Kidney (tissue), 14 donors: ENCODE measurements around the gene COLGALT1. TPM values are rescaled to one million over a fixed set of nuclear protein-coding genes. Genes with fewer than 3 reads are reported as not detected.

Experiments
- DNase-seq, 5 donors: peaks; one replicate each; pipeline ENCODE4 v3.0.0-alpha.2; 2013 to 2020
- FAIRE-seq: peaks from 2 replicates; lab custom pipeline; 2012; peaks lifted over from hg19 to GRCh38; lab: Jason Lieb, UNC
- H3K27ac ChIP-seq, 2 donors: one replicate each; pipeline ENCODE4 v1.7.0; 2013; ENCODE audit warnings: low read depth in 2 of 2, low read length in 2 of 2, inconsistent platforms in 1 of 2
- H3K27me3 ChIP-seq: one replicate; pipeline ENCODE4 v1.7.1; 2013; ENCODE audit warnings: low read length, inconsistent platforms; ENCODE audit not compliant: control insufficient read depth, insufficient read depth
- H3K36me3 ChIP-seq, 3 donors: one replicate each; pipeline versions ENCODE4 v1.7.0 to v1.7.1; 2013; ENCODE audit warnings: low read length in 3 of 3, control low read depth in 1 of 3, inconsistent platforms in 1 of 3; ENCODE audit not compliant: insufficient read depth in 3 of 3, control insufficient read depth in 2 of 3
- H3K4me1 ChIP-seq, 3 donors: one replicate each; pipeline versions ENCODE4 v1.7.0 to v1.7.1; 2013; ENCODE audit warnings: low read length in 3 of 3, inconsistent platforms in 1 of 3, low read depth in 1 of 3; ENCODE audit not compliant: control insufficient read depth in 2 of 3, insufficient read depth in 2 of 3
- H3K4me3 ChIP-seq, 3 donors: one replicate each; pipeline versions ENCODE4 v1.7.0 to v1.8.1; 2013; ENCODE audit warnings: low read length in 3 of 3, control low read depth in 1 of 3, inconsistent platforms in 1 of 3
- H3K9ac ChIP-seq, 3 donors: one replicate each; pipeline versions ENCODE4 v1.7.0 to v1.7.1; 2013; ENCODE audit warnings: low read length in 3 of 3, control low read depth in 1 of 3, inconsistent platforms in 1 of 3
- H3K9me3 ChIP-seq, 3 donors: one replicate each; pipeline versions ENCODE4 v1.7.0 to v1.7.1; 2013; ENCODE audit warnings: low read length in 3 of 3, control low read depth in 1 of 3, inconsistent platforms in 1 of 3; ENCODE audit not compliant: control insufficient read depth in 2 of 3, insufficient read depth in 1 of 3
- CTCF ChIP-seq: IDR thresholded peaks from 3 replicates; pipeline ENCODE4 v1.5.1; 2012; ENCODE audit warnings: mild to moderate bottlenecking, moderate library complexity, borderline replicate concordance; ENCODE audit not compliant: insufficient read depth; ENCODE audit errors: extremely low read depth
- intact Hi-C: fragments of 100-400 bp; cut with DNase I; formaldehyde crosslinking; loops from one replicate; pipeline ENCODE4 v1.11.1; 2022
- polyA plus RNA-seq: library from polyadenylated mRNA; stranded (reverse); fragments of 350-450 nt; fragmentation: Illumina TruSeq; extraction: RNeasy Lipid Tissue Mini Kit (QIAGEN cat#74804); gene quantifications from one replicate; pipeline ENCODE4 v1.2.3, GENCODE V29; 2014; ENCODE audit warnings: low read depth, low replicate concordance; ENCODE audit not compliant: insufficient read depth
- total RNA-seq: library from RNA; stranded (reverse); fragmentation: NEBNext Ultra II Directional; extraction: Animal tissue kit (Norgen Biotek cat#: 25700); gene quantifications from one replicate; pipeline ENCODE4 v1.2.1, GENCODE V29; 2021
- donor health status: control.
- donor health status: control.
- donor health status: control.
- donor health status: control.
- donor health status: control.
- donor health status: DM: yes; HTN: yes; CAD: no.
- donor health status: Normal renal cell carcinoma (clear cell type).

Gene COLGALT1
- total and polyA plus RNA-seq, 2 donors from 2014 or later = 23.6 to 66.2 TPM

DNA sequence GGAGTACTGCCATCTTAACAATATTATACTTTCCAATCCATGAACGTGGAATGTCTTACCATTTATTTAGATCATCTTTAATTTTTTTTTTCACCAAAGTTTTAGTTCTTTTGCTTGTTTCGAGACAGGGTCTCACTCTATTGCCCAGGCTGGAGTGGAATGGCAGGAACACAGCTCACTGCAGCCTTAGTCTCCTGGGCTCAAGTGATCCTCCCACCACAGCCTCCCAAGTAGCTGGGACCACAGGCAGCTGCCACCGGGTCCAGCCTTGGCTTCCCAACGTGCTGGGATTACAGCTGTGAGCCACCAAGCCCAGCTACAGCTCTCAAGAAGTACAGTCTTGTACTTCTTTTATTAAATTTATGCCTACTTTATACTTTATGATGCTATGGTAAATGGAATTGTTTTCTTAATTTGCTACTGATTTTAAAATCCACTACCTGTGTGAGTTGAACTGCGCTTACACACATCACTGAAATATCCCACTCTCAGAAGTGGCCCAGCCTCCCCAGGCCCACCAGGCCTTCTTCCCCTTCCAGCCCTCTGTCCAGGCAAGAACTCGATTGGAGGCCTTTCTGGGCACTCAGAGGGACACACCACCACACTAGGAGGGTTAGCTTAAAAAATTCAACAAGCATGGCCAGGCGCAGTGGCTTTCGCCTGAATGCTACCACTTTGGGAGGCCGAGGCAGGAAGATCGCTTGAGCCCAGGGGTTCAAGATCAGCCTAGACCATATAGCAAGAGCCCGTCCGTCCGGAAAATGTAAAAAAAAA, 45.0 kb upstream of the COLGALT1 start:
- no peaks in the 10 kb centered on the region for H3K9me3 ChIP-seq
- TF ChIP-seq CTCF = no peak
- H3K9ac ChIP-seq = peak overlapping the region; percentile 16 to 94 (median 58)
- H3K4me1 ChIP-seq = peaks cover 0 to 12% (median 0%) of the 10 kb centered on the region in 3 donors
- DNase-seq (peak in 1 of 5 donors; percentile 49), FAIRE-seq (no peak)
- H3K36me3 ChIP-seq = no peaks in the 10 kb centered on the region
- H3K27ac ChIP-seq = no peak overlapping the region
- no peaks in the 10 kb centered on the region for H3K27me3 ChIP-seq
- peak overlapping the region; percentile 71 to 81 (median 79) for H3K4me3 ChIP-seq
- intact Hi-C loops = no loop called here

DNA sequence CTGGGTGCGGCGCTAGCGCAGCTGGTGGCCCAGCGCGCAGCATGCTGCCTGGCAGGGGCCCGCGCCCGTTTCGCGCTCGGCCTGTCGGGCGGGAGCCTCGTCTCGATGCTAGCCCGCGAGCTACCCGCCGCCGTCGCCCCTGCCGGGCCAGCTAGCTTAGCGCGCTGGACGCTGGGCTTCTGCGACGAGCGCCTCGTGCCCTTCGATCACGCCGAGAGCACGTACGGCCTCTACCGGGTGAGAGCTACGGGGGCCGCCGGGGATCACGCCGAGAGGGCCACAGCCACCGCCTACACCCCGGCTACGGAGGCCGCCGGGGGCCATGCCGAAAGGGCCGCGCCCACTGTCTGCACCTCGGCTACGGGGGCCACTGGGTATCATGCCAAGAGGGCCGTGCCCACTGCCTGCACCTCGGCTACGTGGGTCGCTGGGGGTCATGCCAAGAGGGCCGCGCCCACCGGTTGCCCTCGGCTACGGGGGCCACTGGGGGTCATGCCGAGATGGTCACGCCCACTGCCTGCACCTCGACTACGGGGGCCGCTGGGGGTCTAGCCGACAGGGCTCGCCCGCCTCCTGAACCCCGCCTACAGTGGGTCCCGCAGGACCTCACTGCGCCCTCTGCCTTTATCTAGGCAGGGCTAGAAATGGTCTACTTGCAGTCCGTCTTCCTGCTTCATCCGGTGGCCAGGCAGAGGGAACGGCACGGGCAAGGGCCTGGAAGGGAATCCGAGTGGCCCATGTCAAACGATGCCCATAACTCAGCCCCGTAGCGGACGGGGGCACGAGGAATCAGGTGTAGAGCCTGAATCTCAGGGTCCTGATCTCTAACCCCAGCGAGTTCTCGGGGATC, 43.5 kb upstream of the COLGALT1 start:
- DNase-seq = peak; percentile 86 to 97 (median 92)
- Histone ChIP-seq H3K4me1 (peaks cover 0 to 12% (median 0%) of the 10 kb centered on the region in 3 donors), H3K9ac (peak overlapping the region; percentile 65 to 94 (median 72)), H3K36me3 (no peaks in the 10 kb centered on the region), H3K27me3 (no peaks in the 10 kb centered on the region), H3K27ac (peak overlapping the region; percentile 99), H3K9me3 (no peaks in the 10 kb centered on the region), H3K4me3 (peak overlapping the region; percentile 71 to 81 (median 79))
- intact Hi-C loops = no loop called here
- TF ChIP-seq CTCF = no peak
- FAIRE-seq = no peak

DNA sequence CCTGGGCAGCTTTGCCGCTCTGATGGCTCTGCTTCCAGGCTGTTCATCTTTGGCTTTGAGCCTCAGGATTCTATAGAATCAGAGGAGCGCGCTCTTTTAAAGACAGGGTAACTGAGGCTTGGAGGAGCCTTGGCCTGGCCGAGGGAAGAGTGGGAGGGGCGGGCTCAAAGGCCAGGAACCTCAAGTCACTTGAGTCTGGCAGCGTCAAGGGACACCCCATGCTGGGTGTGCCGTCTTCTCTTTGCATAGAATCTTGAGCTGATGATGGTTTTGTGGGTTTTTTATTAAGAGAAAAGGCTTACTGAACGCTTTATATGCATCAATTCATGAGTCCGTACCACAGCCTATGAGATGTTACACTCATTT, 42.9 kb upstream of the COLGALT1 start:
- DNase-seq (no peak), FAIRE-seq (no peak)
- Histone ChIP-seq H3K27me3 (no peaks in the 10 kb centered on the region), H3K9me3 (peaks cover 0 to 3% (median 0%) of the 10 kb centered on the region in 3 donors), H3K36me3 (peaks cover 0 to 4% (median 2%) of the 10 kb centered on the region in 3 donors), H3K9ac (peak overlapping the region; percentile 51 to 76 (median 65)), H3K4me1 (peaks cover 0 to 12% (median 0%) of the 10 kb centered on the region in 3 donors), H3K27ac (peak overlapping the region in 1 of 2 donors; percentile 99), H3K4me3 (peak overlapping the region; percentile 71 to 81 (median 79))
- intact Hi-C loops = no loop called here
- TF ChIP-seq CTCF = no peak
